NOMO-1 treated with dmso at 0.1 percent for 144 hours (cell line): ENCODE data around the gene ASB15.
"Not testable (repeated sequence)": the region's sequence is repeated elsewhere in the genome, so short reads cannot be mapped to it uniquely, and the experiment has no call there.

Experiments
- DNase-seq: peaks from one replicate; lab custom pipeline; 2025; ENCODE audit not compliant: unreplicated experiment; lab: John Stamatoyannopoulos, UW

ASB15 gene

GRCh38 chr7:123634011-123634573, 32.5 kb downstream of the ASB15 start:
- not testable (repeated sequence) for DNase-seq

- DNase-seq = no peak
Measured at GRCh38 chr7:123635551-123636359, 34.1 kb downstream of the ASB15 start.

GRCh38 chr7:123637203-123637602, 35.6 kb downstream of the ASB15 start:
- no peak for DNase-seq

- no peak for DNase-seq
Measured at GRCh38 chr7:123637878-123638277, 36.3 kb downstream of the ASB15 start.

- no peak for DNase-seq
Measured at GRCh38 chr7:123639631-123640030, 38.0 kb downstream of the ASB15 start.

GRCh38 chr7:123640583-123640982, 39.0 kb downstream of the ASB15 start:
- DNase-seq = no peak

GRCh38 chr7:123641901-123642300, 40.3 kb downstream of the ASB15 start:
- no peak for DNase-seq

- DNase-seq = no peak
Measured at GRCh38 chr7:123643495-123644441, 42.1 kb downstream of the ASB15 start.

- DNase-seq = no peak
Measured at GRCh38 chr7:123645516-123645915, 43.9 kb downstream of the ASB15 start.

GRCh38 chr7:123647106-123647730, 45.6 kb downstream of the ASB15 start:
- DNase-seq = no peak

GRCh38 chr7:123649964-123650363, 48.3 kb downstream of the ASB15 start:
- no peak for DNase-seq

GRCh38 chr7:123650595-123650994, 49.0 kb downstream of the ASB15 start:
- no peak for DNase-seq

- DNase-seq = no peak
Measured at GRCh38 chr7:123652406-123652805, 50.8 kb downstream of the ASB15 start.

- DNase-seq = no peak
Measured at GRCh38 chr7:123653162-123653561, 51.5 kb downstream of the ASB15 start.

GRCh38 chr7:123655614-123656013, 54.0 kb downstream of the ASB15 start, which contains the start of gene LMOD2:
LMOD2 (plus strand) TSS chr7:123655866; CDS start chr7:123655964, 98 bp downstream.
- DNase-seq = no peak

GRCh38 chr7:123656544-123657303, 55.1 kb downstream of the ASB15 start:
- DNase-seq = no peak

GRCh38 chr7:123657304-123657685, 55.7 kb downstream of the ASB15 start:
- DNase-seq = no peak

- no peak for DNase-seq
Measured at GRCh38 chr7:123658023-123658422, 56.4 kb downstream of the ASB15 start.

- DNase-seq = no peak
Measured at GRCh38 chr7:123660514-123661354, 59.1 kb downstream of the ASB15 start.
